Measurements from ENCODE around the gene FOXD3. TPM values are rescaled to one million over a fixed set of nuclear protein-coding genes. Genes with fewer than 3 reads are reported as not detected.

Gene FOXD3
- total RNA-seq, 2 donors from 2014 or later = not detected

Other genes with a start within 250 kb of the FOXD3 start
- 10 to 100 TPM; 19.8 to 21.1 TPM for gene ALG6, start 45.1 kb downstream of the FOXD3 start, total RNA-seq
- gene ITGB3BP, start 200.7 kb downstream of the FOXD3 start, total RNA-seq = 10 to 100 TPM; 45.7 to 74.3 TPM
- 10 to 100 TPM in 1 of 2 donors, 1 to 10 TPM in 1; 8.4 to 18.7 TPM for gene EFCAB7, start 201.0 kb downstream of the FOXD3 start, total RNA-seq

Data from activated naive CD4-positive, alpha-beta T cell treated with anti-CD3 and anti-CD28 coated beads, Interleukin-2, amount 50 U/mL, for 72 hours (primary cell).